Measurements from ENCODE around the gene DNM2.
"Not testable (repeated sequence)": the region's sequence is repeated elsewhere in the genome, so short reads cannot be mapped to it uniquely, and the experiment has no call there.

The DNM2 gene

GRCh38 chr19:10727685-10728201 is 9.9 kb downstream of the DNM2 start:
- no peak for DNase-seq

- DNase-seq = no peak
Measured at GRCh38 chr19:10729411-10729810, 11.5 kb downstream of the DNM2 start.

- no peak for DNase-seq
Measured at GRCh38 chr19:10730932-10731331, 13.1 kb downstream of the DNM2 start.

- no peak for DNase-seq
Measured at GRCh38 chr19:10735741-10736140, 17.9 kb downstream of the DNM2 start.

- no peak for DNase-seq
Measured at GRCh38 chr19:10736189-10736588, 18.3 kb downstream of the DNM2 start.

GRCh38 chr19:10736916-10737551 is 19.2 kb downstream of the DNM2 start:
- DNase-seq = no peak

GRCh38 chr19:10737722-10738121 is 19.8 kb downstream of the DNM2 start:
- no peak for DNase-seq

GRCh38 chr19:10740798-10741197 is 22.9 kb downstream of the DNM2 start:
- DNase-seq = no peak

- no peak for DNase-seq
Measured at GRCh38 chr19:10742476-10742875, 24.6 kb downstream of the DNM2 start.

- no peak for DNase-seq
Measured at GRCh38 chr19:10744253-10744798, 26.4 kb downstream of the DNM2 start.

- no peak for DNase-seq
Measured at GRCh38 chr19:10744801-10745293, 27.0 kb downstream of the DNM2 start.

- DNase-seq = not testable (repeated sequence)
Measured at GRCh38 chr19:10746437-10746836, 28.6 kb downstream of the DNM2 start.

- DNase-seq = no peak
Measured at GRCh38 chr19:10747271-10747670, 29.4 kb downstream of the DNM2 start.

GRCh38 chr19:10747674-10748073 is 29.8 kb downstream of the DNM2 start:
- no peak for DNase-seq

- no peak for DNase-seq
Measured at GRCh38 chr19:10748195-10748926, 30.5 kb downstream of the DNM2 start.

GRCh38 chr19:10748927-10749434 is 31.1 kb downstream of the DNM2 start:
- no peak for DNase-seq

GRCh38 chr19:10749435-10750384 is 31.8 kb downstream of the DNM2 start:
- no peak for DNase-seq

GRCh38 chr19:10751109-10751953 is 33.5 kb downstream of the DNM2 start:
- no peak for DNase-seq

GRCh38 chr19:10752237-10752912 is 34.5 kb downstream of the DNM2 start:
- no peak for DNase-seq

GRCh38 chr19:10752913-10753704 is 35.2 kb downstream of the DNM2 start:
- no peak for DNase-seq

Measured in central memory CD4-positive, alpha-beta T cell (primary cell).